HG03095 (cell line): Measurements from ENCODE around the gene MYO5B.
"Not testable (repeated sequence)": the region's sequence is repeated elsewhere in the genome, so short reads cannot be mapped to it uniquely, and the experiment has no call there.

ENCODE experiments used
- ATAC-seq: cut with Tn5 transposase; IDR thresholded peaks from one replicate; pipeline ENCODE4 v1.9.1; 2021; ENCODE audit warnings: moderate library complexity; ENCODE audit not compliant: unreplicated experiment

Gene MYO5B

DNA sequence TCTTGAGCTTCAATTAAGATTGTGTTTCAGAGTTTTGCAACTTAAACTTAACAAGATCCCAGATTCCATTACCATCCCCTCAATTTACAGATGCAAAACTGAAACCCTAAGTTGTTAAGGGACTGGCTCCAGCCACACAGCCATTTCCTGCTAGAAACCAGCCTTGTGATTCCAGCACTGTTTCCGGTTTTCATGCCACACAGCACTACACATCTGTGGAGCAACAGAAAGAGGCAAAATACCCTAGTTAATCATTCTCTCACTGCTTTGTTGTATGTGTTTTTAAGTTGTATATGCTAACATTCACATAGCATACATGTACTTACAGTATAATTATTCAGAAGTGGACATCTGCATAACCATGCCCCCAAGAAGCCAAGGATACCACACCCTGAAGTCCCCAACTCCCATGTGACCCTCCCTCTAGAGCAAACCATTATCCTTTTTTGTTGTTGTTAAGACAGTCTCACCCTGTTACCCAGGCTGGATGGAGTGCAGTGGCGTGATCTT is 87.4 kb downstream of the MYO5B start:
- ATAC-seq: no peak

DNA sequence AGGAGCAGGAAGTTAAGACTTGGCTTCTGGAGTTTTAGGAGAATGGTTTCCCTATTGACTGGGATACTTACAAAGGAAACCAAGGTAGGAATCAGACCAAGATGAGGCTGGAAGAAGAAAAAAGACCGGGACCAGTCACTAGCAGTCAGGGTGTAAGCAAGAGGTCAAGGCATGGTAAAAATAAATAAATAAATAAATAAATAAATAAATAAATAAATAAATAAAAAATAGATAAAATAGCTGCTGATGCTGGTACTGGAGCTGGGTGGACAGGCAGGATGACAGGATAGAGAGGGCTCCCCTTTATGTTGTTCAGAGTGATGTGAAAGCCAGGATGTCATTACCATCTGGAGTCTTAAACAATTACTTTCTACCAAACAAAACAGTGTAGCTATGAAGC is 89.9 kb downstream of the MYO5B start:
- ATAC-seq: no peak

DNA sequence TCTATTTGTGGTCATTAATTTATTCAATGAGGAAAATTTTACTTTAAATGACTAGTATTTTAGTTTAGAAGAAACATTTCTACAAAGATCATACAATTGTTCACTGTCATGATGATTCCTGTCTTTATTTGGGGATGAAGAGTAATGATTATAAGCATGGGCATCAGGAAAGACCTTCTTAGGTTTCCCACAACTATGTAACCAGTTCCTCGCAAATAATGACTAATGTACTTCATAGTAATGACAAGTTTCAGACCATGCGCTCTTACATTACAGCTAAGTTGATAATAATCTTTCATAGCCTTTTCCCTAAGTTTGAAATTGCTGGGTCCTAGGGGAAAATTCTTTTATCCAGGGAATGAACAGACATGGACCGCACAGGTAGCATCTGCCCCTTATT is 90.5 kb downstream of the MYO5B start:
- no peak for ATAC-seq

DNA sequence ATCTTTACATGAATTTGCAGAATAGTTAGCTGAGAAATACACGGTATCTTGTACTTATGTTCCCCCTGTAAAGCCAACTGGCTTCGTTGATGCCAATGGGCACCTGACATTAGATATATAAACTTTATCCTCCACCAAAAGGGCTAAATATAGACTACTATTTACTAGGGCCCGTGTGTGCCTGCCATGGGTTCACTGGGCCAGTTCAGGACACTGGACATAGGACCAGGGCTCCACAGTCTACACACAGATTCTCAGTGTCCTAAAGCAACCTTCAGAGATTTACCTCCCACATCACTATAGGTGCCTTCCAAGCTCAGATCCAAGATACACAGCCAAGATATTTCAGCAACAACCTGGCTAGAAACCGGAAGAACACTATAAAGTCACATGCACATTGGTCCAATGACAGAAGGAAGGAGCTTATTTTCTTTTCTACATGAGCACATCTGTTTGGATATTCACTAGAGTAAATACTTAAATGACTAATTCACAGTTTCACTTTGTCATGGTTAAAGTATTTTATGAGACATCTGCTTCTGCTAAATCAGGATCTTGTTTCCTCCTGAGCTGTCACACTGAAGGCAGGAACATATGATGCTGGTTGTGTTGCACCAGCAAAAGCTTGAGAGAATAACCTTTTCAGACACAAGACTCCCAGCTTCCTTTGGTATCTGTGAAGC is 95.1 kb downstream of the MYO5B start:
- ATAC-seq: peak; percentile 81

DNA sequence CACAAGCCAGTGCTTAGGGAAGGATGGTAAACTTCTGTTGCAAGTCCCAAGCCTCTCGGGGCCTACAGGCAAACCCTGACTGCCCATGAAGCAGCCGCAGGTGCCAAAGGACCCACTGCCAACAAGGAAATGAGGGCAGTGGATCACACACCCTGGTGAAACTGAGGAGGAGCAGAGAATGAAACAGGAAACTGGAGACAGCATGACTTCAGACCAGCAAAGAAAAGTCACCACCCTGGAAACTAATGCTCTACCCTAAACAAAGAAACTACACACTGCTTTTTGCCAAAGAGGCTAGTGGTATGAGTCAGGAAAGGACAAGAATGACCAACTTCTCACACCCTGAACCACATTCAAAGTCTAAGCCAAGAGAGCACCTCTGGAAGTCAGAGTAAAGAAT is 97.2 kb downstream of the MYO5B start:
- ATAC-seq: no peak

DNA sequence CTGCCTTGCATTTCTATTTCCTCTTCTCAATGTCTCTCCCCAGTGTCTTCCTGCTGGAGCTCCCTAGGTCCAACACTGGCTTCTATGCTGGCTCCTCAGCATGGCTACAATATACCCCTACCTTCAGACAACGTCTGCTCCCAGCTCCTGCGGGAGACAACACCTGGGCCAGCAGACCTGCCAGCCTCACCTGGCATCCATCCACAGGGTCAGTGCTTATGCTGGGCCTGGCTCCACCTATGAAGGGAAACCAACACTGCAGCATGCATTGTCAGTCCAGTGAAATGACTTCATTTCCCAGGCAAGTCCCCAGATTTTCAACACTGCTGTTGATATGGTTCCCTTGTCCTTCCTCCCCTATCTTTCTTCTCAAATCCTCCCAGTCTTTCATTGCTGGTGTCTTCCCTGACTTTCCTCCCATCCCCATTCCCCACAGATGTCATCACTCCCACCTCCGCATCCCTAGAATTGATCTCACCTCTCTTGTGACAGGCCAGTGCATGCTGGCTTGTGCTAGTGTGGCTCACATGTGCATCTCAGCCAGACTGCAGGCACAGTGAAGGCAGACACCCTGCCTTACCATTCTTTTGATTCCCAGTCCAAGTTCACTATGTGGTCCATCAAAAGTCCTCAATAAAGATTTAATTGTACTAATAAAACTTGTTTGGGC is 98.0 kb downstream of the MYO5B start:
- no peak for ATAC-seq

DNA sequence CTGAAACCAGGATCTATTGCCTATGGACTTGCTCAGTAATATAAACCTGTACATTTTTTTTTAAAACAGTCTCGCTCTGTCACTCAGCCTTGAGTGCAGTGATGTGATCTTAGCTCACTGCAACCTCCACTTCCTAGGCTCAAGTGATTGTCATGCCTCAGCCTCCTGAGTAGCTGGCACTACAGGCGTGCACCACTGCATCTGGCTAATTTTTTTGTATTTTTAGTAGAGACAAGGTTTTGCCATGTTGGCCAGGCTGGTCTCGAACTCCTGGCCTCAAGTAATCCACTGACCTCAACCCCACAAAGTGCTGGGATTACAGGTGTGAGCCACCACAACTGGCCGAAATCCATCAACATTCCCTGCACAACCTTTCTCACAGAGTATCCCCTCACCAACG is 100.2 kb downstream of the MYO5B start:
- ATAC-seq: not testable (repeated sequence)

DNA sequence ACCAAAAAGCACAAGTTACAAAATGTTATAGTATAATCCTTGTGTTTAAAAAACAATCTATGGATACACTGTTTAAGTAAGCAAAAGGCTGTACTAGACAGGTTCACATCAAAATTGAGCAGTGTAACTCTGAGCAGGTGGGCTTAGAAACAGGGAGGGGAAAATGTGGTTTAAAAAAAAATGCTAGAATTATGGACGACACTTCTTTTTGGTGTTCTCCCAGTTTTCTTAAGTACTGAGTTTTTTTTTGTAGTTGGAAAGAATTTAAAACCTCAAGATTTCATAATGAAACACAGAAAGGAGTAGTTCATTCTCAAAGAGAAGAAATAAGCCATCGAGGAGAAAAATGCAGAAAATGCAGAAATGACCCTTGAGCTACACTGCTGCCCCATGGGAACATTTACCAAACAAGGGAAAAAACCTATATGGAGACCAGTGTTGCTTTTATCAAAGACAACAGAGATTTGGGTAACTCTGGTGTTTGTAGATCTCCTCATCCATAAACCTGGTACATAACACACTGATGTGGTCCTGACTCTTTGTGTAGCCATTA is 100.7 kb downstream of the MYO5B start:
- ATAC-seq: no peak

DNA sequence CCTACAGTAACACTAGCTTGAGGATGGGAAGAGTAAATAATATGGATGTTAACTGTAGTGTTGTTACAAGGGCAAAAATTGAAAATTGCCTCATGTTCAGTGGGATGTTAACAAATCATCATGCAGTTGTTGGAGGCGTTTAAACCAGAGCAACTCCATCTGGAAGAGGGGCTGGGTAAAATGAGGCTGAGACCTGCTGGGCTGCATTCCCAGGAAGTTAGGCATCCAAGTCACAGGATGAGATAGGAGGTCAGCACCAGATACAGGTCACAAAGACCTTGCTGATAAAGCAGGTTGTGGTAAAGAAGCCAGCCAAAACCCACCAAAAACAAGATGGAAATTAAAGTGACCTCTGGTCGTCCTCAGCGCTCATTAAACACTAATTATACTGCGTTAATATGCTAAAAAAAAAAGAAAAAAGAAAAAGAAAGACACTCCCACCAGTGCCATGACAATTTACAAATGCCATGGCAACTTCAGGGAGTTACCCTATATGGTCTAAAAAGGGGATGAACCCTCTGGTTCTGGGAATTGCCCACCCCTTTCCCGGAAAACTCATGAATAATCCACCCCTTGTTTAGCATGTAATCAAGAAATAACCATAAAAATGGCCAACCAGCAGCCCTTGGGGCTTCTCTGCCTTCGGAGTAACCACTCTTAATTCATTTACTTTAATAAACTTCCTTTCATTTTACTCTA is 101.4 kb downstream of the MYO5B start:
- no peak for ATAC-seq

DNA sequence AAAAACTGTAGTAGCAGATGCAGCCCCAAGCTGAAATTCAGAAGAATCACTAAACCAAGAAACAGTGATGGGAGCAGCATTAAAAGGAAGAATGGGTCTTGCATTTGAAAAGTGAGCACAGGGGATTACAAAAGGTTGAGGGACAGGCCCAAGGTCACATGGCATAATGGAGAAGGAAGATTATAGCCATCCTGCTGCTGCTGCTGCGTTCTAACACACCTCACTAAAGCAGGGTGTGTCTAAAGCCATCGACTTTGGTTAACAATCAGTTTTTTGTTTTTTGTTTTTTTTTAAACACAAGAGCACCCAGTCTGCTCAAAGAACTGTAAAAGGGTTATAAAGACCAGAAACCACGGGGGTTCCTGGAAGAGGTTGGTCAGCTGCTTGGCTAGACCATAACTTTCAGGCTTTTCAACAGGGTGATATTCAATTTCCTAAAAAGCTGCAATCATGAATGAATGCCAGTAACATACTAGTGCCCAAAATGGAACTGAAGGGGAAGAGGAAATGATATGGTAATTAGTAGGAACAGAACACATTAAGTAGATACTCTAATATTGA is 102.6 kb downstream of the MYO5B start:
- ATAC-seq: no peak

DNA sequence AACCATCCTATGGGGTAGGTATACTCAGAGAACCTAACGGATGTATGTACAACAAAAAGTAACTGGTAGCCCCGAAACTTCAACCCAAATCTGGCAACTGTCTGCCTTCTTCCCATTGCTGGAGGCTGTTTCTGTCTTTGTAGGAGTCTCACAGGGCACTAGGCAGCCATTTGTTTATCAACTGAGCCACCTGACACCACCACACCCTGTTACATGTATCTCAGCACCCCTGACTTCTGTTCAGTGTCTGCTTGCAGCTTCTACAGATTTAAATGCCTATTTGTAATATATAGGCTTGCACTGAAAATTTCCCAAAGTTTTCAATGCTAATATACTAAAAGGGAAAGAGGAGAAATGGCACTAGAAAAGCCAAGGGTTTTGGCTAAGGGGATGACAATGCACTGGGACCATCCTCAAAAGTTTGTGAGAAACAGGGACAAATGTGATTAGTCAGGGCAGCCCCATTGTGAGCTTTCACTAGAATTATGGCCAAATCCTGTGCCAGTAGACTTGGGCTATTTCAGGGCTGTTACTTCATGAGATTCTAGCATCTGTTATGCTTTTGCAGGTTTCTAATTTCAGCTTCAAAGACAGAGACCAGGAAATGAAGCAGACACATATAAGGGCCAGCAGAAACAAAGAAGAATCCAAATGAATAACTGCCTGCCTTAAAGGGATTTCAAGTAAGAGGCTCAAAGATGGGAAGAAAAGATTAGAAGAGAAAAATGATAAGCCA is 103.3 kb downstream of the MYO5B start:
- ATAC-seq: no peak

DNA sequence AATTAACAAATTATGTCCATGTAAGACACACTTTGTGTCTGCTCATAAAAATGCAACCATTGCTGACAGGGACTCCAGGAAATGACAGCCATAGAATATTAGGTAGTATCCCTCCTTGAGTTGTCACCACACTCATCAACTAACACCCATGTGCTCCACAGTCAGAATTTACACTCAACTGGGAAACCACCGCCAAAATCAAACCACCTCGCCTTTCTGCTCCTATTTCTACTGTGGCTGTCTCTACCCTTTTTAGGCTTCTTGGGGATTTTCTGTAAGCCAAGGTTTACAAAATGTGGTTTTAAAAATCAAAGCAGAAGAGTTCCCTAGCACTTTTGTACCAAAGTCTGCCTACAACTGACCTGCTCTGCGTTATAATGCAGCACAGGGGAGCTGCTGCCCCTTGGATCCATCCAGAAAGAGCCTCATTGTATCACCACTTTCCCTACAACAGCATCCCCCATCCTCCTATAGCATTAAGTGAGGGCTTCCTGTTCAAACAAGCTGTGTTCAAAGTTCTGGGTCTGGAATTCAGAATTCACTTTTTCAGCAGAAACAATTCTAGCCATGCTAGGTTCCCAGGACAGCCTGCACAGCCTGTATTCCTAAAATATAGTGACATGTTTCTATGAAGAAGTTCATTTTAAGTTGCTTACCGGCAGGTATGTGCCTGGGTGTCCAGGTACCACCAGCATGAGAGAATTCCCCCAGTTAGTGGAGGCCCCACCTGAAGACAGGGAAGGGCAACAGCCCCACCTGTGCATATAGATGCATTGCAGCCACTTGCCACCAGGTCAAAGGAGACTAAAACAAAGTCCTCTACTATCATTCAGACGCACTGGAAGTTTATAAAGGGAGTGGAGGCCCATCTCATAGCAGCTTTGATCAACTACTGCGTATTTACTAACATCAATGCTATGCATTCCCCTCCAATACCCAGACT is 104.3 kb downstream of the MYO5B start:
- ATAC-seq: no peak

DNA sequence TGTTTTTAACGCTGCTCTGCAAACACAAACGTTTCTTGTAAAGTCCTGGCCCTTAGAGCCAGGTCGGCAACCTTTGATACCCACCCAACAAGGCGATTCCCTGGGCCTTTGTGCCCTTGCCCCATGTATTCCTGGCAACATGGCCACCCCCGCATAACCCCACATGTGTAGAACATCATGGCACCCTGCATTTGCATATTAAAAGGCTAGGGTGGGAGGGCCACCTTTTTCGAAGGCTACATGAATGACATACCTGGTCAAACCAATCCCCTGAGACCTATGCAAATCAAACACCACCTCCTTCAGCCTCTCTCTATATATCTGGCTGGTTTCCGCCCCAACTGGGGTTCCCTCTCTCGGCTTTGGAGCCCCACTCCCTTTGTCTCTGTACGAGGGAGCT is 105.2 kb downstream of the MYO5B start:
- no peak for ATAC-seq

DNA sequence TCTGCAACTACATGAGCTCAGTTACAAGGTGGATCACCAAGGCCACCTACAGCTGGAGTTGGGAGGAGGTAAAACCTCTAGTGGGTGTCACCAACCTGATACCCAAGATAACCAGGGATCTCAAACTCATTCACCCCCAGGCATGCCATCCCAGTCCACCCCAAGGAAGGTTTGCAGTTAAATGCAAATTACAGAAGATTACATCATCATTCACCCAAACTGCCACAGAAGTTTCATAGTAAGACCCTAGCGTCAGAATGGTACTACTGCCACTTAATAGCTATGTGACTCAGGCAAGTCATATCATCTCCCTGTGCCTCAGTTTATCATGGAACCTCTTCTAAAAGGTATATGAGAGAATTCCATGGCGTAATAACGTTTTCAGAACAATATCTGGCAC is 111.2 kb downstream of the MYO5B start:
- no peak for ATAC-seq

DNA sequence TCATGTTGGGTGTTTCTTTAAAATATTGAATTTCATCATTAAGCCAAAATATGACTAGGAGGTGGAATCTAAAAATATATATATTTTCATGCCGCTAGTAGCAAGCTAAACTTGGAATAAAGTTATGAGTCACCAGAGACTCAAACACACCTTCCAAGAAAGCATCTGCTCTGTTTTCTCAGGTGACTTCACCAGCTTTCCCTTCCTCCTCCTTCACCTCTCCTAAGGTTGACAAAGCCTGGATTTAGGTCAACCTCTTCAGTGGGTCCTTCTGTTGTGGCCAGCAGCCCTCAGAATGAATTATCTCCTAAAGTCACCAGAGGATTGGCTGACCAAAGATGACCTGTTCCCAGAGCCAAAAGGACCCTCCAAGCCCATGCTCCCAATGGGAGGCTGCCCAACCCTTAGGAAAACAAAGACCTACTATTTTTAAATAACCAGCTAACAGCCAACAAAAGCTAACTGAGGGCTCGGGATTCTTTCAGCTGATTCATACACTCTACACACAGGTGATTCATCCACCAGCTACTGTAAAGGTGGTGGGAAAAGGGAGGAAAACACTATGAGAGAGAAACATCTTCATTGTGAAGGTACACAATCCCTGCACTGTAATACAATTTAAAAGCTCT is 113.9 kb downstream of the MYO5B start:
- ATAC-seq: no peak

DNA sequence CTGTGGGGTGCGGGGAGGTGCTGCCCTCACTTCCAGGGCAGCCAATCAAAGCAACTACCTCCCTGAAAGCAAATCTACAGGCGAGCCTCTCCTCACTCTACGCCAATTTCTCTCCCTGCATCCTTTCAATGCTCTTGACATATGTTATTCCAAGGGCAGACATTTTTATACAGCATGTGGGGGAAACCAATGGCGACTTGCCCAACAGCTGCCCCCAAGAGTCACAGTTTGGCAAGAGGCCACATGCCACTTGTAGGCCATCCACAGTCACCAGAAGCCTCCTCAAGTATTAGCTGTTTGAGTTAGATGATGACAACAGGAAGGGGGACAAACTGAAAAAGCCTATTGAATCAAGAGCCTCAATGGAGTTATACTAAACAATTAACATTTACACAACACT is 114.6 kb downstream of the MYO5B start:
- ATAC-seq: no peak

DNA sequence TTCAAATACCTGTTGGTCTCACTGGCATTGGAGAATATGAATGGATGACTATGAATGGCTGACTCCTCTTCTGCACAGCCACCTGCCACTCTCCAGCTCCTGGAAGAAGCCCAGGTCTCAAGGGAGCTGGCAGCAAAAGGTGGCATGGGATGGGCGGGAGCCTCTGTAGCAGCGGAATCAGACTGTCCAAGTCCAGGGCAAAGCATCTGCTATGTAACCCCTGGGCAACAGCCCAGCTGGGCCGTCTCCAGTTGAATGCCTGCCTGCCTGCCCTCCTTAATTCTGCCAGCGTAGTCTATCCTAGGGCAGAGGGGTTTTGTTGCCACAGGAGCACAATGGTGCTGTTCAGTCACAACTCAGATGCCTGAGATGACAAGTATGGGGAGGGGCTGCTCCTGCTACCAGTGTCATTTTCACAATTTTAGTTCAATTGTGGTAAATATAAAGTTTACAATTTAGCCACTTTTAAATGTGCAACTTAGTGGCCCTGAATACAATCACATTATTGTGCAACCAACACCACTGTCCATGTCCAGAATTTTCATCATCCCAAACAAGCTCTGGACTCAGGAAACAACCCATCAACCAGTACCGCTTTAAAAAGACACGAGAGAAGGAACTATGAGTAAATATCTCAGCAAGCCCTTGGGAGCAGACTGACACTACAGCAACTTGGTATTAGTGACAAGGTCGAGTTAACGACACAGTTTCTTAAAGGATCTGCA is 115.2 kb downstream of the MYO5B start:
- ATAC-seq: no peak

DNA sequence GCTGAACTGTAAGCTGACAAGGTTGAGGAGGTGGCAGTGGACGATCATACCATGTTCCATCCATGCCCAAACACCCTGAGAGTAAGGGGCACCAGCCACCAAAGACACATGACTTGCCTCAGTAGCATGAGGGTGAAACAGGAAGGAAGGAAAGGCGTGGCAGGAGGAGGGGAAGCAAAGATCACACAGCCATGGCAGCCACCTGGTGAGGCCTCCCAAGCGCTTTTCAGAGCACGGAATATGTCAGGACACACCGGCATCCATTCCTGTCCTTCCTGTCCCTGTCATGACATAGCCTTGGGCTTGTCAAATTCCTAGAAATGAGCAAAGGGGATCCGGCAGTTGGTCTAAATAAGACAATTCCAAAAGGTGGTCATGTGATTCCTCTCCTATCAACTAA is 118.7 kb downstream of the MYO5B start:
- no peak for ATAC-seq

DNA sequence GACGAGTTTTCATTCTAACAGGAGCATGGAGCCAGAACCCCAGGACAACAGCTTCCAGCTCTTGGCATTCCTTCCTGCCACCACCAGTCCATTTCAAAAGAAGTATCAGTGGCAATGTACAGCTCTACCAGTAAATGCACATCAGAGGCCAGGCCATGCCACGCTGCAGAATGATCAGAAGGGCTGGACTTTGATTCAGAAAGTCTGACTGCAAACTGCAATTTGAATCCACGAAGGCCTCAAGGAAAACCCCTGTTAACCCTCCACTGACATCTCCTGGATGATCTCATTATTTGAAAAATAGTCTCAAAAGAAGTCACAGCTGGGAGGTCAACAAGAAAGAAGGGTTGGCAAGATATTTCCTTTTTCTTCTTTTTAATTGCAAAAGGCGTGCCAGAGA is 119.2 kb downstream of the MYO5B start:
- ATAC-seq: no peak
